HEK293T (cell line): ENCODE results near the gene R3HDM2.

ENCODE experiments used
- BHLHE40 ChIP-seq: fragments of 450-650 bp; IDR thresholded peaks from 2 replicates; pipeline ENCODE4 v1.6.1; 2016; ENCODE audit warnings: mild to moderate bottlenecking, moderate library complexity, borderline replicate concordance
- FOXK2 ChIP-seq: fragments of 450-650 bp; IDR thresholded peaks from 2 replicates; pipeline ENCODE4 v1.6.1; 2016; ENCODE audit warnings: mild to moderate bottlenecking
- HDGF ChIP-seq: fragments of 450-650 bp; IDR thresholded peaks from 2 replicates; pipeline ENCODE4 v1.6.1; 2017; ENCODE audit warnings: antibody characterized with exemption, borderline replicate concordance
- NFRKB ChIP-seq: fragments of 450-650 bp; IDR thresholded peaks from 2 replicates; pipeline ENCODE4 v1.6.1; 2016; ENCODE audit warnings: mild to moderate bottlenecking, moderate library complexity
- SP1 ChIP-seq: fragments of 450-650 bp; IDR thresholded peaks from 2 replicates; pipeline ENCODE4 v1.6.1; 2017
- SUZ12 ChIP-seq: fragments of 450-650 bp; IDR thresholded peaks from 2 replicates; pipeline ENCODE4 v1.6.1; 2016; ENCODE audit warnings: mild to moderate bottlenecking
- TF ChIP-seq, protein P1 (sequence below): fragments of 450-650 bp; IDR thresholded peaks from 2 replicates; pipeline ENCODE4 v1.6.1; 2016

DNA sequence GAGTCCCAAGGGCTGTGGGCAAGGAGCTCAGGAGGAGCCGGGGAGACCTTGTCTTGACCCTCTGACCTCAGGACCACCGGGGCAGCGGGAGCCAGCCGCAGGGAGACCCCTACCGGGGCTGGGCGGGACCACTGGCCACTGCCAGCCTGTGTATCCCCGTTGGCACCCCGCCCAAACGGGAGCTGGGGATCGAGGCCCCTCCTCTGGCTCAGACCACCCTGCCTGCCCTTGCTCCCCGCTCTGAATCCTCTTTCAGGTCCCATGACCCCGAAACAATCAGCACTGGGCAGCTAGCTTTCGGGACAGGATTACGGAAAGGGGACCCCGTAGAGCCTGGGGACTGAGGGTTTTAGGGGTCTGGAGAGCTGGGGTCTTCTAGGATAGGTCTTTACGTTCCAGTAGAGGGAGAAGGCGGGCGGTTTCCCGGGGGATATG lies 30.0 kb upstream of the R3HDM2 start:
- TF ChIP-seq SP1 (no peak), NFRKB (no peak), FOXK2 (no peak), BHLHE40 (no peak), HDGF (no peak), SUZ12 (no peak)
- TF ChIP-seq, protein P1, sequence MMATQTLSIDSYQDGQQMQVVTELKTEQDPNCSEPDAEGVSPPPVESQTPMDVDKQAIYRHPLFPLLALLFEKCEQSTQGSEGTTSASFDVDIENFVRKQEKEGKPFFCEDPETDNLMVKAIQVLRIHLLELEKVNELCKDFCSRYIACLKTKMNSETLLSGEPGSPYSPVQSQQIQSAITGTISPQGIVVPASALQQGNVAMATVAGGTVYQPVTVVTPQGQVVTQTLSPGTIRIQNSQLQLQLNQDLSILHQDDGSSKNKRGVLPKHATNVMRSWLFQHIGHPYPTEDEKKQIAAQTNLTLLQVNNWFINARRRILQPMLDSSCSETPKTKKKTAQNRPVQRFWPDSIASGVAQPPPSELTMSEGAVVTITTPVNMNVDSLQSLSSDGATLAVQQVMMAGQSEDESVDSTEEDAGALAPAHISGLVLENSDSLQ, result no peak
